CD4-positive, alpha-beta T cell (primary cell): ENCODE data around the gene PEF1. TPM values are rescaled to one million over a fixed set of nuclear protein-coding genes. Genes with fewer than 3 reads are reported as not detected.

Source experiments
- ATAC-seq: fragments of 200-7000 bp; cut with Tn5 transposase; one replicate; pipeline ENCODE4 v1.10.0; 2022; ENCODE audit warnings: mild to moderate bottlenecking; ENCODE audit not compliant: poor library complexity
- CTCF ChIA-PET: fragments of 350-600 bp; sonication (Branson Sonifier 250); formaldehyde crosslinking; loops from one replicate; lab custom pipeline; 2021; ENCODE audit warnings: antibody characterized with exemption, inconsistent platforms; lab: Charles Lee
- POLR2A ChIA-PET: fragments of 350-600 bp; sonication (Branson Sonifier 250); formaldehyde crosslinking; loops from one replicate; lab custom pipeline; 2021; ENCODE audit warnings: antibody characterized with exemption, inconsistent platforms; lab: Charles Lee
- DNase-seq, 14 experiments: peaks; one replicate each; pipeline ENCODE4 v3.0.0-alpha.2; 2013 to 2020; ENCODE audit warnings: mixed read lengths in 2 of 14
- H3K27ac ChIP-seq, 2 donors: one replicate each; pipeline versions ENCODE4 v1.5.1 to v1.7.0; 2013; ENCODE audit warnings: low read length in 2 of 2, low read depth in 1 of 2, mild to moderate bottlenecking in 1 of 2
- H3K27me3 ChIP-seq, 2 experiments: 1 replicate in 1 of 2; 2 replicates in 1 of 2; pipeline versions ENCODE4 v1.6.1 to v1.7.0; 2013; ENCODE audit warnings: low read length in 2 of 2, control low read depth in 1 of 2, mild to moderate bottlenecking in 1 of 2, moderate library complexity in 1 of 2; ENCODE audit not compliant: insufficient read depth in 2 of 2, control insufficient read depth in 1 of 2
- H3K36me3 ChIP-seq: one replicate; pipeline ENCODE4 v1.6.1; 2013; ENCODE audit warnings: low read length, control low read depth; ENCODE audit not compliant: insufficient read depth
- H3K4me1 ChIP-seq: one replicate; pipeline ENCODE4 v1.6.1; 2013; ENCODE audit warnings: low read length, control low read depth; ENCODE audit not compliant: insufficient read depth
- H3K4me3 ChIP-seq: one replicate; pipeline ENCODE4 v1.5.1; 2013; ENCODE audit warnings: mild to moderate bottlenecking, low read length, moderate library complexity
- H3K9me3 ChIP-seq, 2 experiments: 1 replicate in 1 of 2; 2 replicates in 1 of 2; pipeline versions ENCODE4 v1.6.1 to v1.7.0; 2013; ENCODE audit warnings: low read length in 2 of 2, mild to moderate bottlenecking in 2 of 2, control low read depth in 1 of 2, moderate library complexity in 1 of 2; ENCODE audit not compliant: control insufficient read depth in 1 of 2, insufficient read depth in 1 of 2
- H3K27ac Mint-ChIP-seq: one replicate; pipeline ENCODE4 v1.8.0; 2020; ENCODE audit warnings: mixed read lengths
- H3K27me3 Mint-ChIP-seq: one replicate; pipeline ENCODE4 v1.8.0; 2021; ENCODE audit warnings: mixed read lengths
- H3K36me3 Mint-ChIP-seq: one replicate; pipeline ENCODE4 v1.8.0; 2021; ENCODE audit warnings: low read depth, mixed read lengths
- H3K4me1 Mint-ChIP-seq: one replicate; pipeline ENCODE4 v1.8.0; 2021; ENCODE audit warnings: low read depth, mixed read lengths
- H3K4me3 Mint-ChIP-seq: one replicate; pipeline ENCODE4 v1.8.0; 2020; ENCODE audit warnings: mild to moderate bottlenecking, mixed read lengths
- H3K9me3 Mint-ChIP-seq: one replicate; pipeline ENCODE4 v1.8.0; 2020; ENCODE audit warnings: mixed read lengths
- intact Hi-C, 2 experiments: fragments of 100-400 bp; cut with DNase I in 1 of 2; cut with micrococcal nuclease in 1 of 2; formaldehyde crosslinking; loops; one replicate each; pipeline versions ENCODE4 v1.15.1 to v1.9.0; 2023 to 2025; cut with DNase I, micrococcal nuclease
- total RNA-seq, 174 experiments: library from RNA in 2 of 174; stranded (reverse) in 2 of 174; gene quantifications; one replicate each; pipeline ENCODE4 v1.2.3 and lab custom pipeline; 2021 to 2026
- TF ChIP-seq, protein P1 (sequence below): fragments of 200-600 bp; IDR thresholded peaks from one replicate; pipeline ENCODE4 v1.8.0; 2022; ENCODE audit warnings: antibody characterized with exemption, mild to moderate bottlenecking

The PEF1 gene
- total RNA-seq, 2 experiments from 2014 or later, result 42.3 to 45.9 TPM

GRCh38 chr1:31648641-31649357 is 4.1 kb upstream of the PEF1 start:
- Histone ChIP-seq H3K27me3 (no peaks in the 10 kb centered on the region), H3K36me3 (no peaks in the 10 kb centered on the region), H3K27ac (no peak overlapping the region), H3K4me3 (no peak overlapping the region), H3K4me1 (peaks cover 20% of the 10 kb centered on the region), H3K9me3 (peaks cover 0 to under 1% of the 10 kb centered on the region in 2 experiments)
- POLR2A ChIA-PET, result no interaction called here
- CTCF ChIA-PET, result no interaction called here
- TF ChIP-seq, protein P1, sequence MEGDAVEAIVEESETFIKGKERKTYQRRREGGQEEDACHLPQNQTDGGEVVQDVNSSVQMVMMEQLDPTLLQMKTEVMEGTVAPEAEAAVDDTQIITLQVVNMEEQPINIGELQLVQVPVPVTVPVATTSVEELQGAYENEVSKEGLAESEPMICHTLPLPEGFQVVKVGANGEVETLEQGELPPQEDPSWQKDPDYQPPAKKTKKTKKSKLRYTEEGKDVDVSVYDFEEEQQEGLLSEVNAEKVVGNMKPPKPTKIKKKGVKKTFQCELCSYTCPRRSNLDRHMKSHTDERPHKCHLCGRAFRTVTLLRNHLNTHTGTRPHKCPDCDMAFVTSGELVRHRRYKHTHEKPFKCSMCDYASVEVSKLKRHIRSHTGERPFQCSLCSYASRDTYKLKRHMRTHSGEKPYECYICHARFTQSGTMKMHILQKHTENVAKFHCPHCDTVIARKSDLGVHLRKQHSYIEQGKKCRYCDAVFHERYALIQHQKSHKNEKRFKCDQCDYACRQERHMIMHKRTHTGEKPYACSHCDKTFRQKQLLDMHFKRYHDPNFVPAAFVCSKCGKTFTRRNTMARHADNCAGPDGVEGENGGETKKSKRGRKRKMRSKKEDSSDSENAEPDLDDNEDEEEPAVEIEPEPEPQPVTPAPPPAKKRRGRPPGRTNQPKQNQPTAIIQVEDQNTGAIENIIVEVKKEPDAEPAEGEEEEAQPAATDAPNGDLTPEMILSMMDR, result no peak
- no peaks in the 10 kb centered on the region for H3K27me3 Mint-ChIP-seq
- peaks cover 23% of the 10 kb centered on the region for H3K4me1 Mint-ChIP-seq
- ATAC-seq (no peak), DNase-seq (no peak)
- no peak overlapping the region for H3K27ac Mint-ChIP-seq
- peaks cover 14% of the 10 kb centered on the region for H3K36me3 Mint-ChIP-seq
- intact Hi-C loops, result loop anchor here in 1 of 2 experiments (5.0 to 10.0 kb wide), 9 partner anchors 354 to 1536 kb away; partner anchors contain the start of genes BSDC1, CCDC28B, DCDC2B and IQCC
- H3K4me3 Mint-ChIP-seq, result no peak overlapping the region
- no peaks in the 10 kb centered on the region for H3K9me3 Mint-ChIP-seq

GRCh38 chr1:31648190-31648589 is 3.5 kb upstream of the PEF1 start:
- Histone ChIP-seq H3K4me3 (no peak overlapping the region), H3K27ac (no peak overlapping the region), H3K9me3 (no peaks in the 10 kb centered on the region), H3K4me1 (peaks cover 26% of the 10 kb centered on the region), H3K36me3 (no peaks in the 10 kb centered on the region), H3K27me3 (no peaks in the 10 kb centered on the region)
- Mint-ChIP-seq H3K4me1 (peaks cover 29% of the 10 kb centered on the region), H3K36me3 (peaks cover 14% of the 10 kb centered on the region), H3K27me3 (no peaks in the 10 kb centered on the region), H3K9me3 (no peaks in the 10 kb centered on the region), H3K4me3 (no peak overlapping the region), H3K27ac (no peak overlapping the region)
- DNase-seq, result no peak
- CTCF ChIA-PET, result no interaction called here
- POLR2A ChIA-PET, result no interaction called here
- TF ChIP-seq, protein P1, result no peak
- intact Hi-C loops, result loop anchor here in 1 of 2 experiments (5.0 to 10.0 kb wide), 9 partner anchors 353 to 1537 kb away; partner anchors contain the start of genes BSDC1, CCDC28B, DCDC2B and IQCC
- no peak for ATAC-seq

DNA sequence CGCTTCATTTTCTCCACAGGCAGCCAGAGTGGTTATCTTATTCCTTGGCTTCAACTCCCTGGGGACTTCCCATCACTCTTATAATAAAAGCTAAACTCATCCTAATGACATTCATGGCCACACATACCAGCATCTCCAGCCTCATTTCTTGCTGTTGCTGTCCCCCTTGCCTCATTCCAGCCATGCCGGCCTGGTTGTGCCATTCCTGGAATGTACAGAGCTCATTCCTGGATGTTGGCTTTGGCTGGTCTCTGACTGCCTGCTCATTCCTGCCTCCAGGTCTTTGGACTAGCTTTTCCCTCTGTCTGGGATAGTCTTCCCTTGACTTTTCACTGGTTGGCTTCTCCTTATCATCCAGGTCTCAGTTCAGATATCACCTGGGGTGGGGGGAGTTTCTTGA is 2.4 kb upstream of the PEF1 start:
- ChIA-PET CTCF (interaction anchor here (1.4 kb wide), 1 partner anchor 116 kb away, joined by 4 read pairs; no protein-coding TSS in a partner anchor), POLR2A (no interaction called here)
- peak overlapping the region; percentile 100 for H3K27ac Mint-ChIP-seq
- ATAC-seq (no peak), DNase-seq (no peak)
- peaks cover 35% of the 10 kb centered on the region for H3K4me1 ChIP-seq
- H3K4me1 Mint-ChIP-seq, result peaks cover 29% of the 10 kb centered on the region
- peak overlapping the region; percentile 99 for H3K4me3 Mint-ChIP-seq
- no peak overlapping the region for H3K27ac ChIP-seq
- intact Hi-C loops, result loop anchor here in 1 of 2 experiments (5.0 to 10.0 kb wide), 9 partner anchors 352 to 1538 kb away; partner anchors contain the start of genes BSDC1, CCDC28B, DCDC2B and IQCC
- H3K9me3 ChIP-seq, result no peaks in the 10 kb centered on the region
- peaks cover 14% of the 10 kb centered on the region for H3K36me3 Mint-ChIP-seq
- no peaks in the 10 kb centered on the region for H3K9me3 Mint-ChIP-seq
- no peaks in the 10 kb centered on the region for H3K36me3 ChIP-seq
- TF ChIP-seq, protein P1, result no peak
- no peaks in the 10 kb centered on the region for H3K27me3 ChIP-seq
- no peak overlapping the region for H3K4me3 ChIP-seq
- no peaks in the 10 kb centered on the region for H3K27me3 Mint-ChIP-seq
